Ovary (tissue), 3 donors: ENCODE data around the gene MAD2L1BP.

Experiments
- EP300 ChIP-seq: sonication (generic); formaldehyde crosslinking; IDR thresholded peaks from one replicate; pipeline ENCODE4 v1.6.1; 2017; ENCODE audit warnings: antibody characterized with exemption
- TF ChIP-seq, protein P1 (sequence below), 3 donors: fragments of 450-650 bp in 2 of 3; fragments of 200-600 bp in 1 of 3; IDR thresholded peaks; one replicate each; pipeline versions ENCODE4 v1.5.1 to v1.8.0; 2016 to 2022; ENCODE audit warnings: antibody characterized with exemption in 3 of 3, mild to moderate bottlenecking in 1 of 3
- donor health status: DM: no; HTN: no; CAD: no.

DNA sequence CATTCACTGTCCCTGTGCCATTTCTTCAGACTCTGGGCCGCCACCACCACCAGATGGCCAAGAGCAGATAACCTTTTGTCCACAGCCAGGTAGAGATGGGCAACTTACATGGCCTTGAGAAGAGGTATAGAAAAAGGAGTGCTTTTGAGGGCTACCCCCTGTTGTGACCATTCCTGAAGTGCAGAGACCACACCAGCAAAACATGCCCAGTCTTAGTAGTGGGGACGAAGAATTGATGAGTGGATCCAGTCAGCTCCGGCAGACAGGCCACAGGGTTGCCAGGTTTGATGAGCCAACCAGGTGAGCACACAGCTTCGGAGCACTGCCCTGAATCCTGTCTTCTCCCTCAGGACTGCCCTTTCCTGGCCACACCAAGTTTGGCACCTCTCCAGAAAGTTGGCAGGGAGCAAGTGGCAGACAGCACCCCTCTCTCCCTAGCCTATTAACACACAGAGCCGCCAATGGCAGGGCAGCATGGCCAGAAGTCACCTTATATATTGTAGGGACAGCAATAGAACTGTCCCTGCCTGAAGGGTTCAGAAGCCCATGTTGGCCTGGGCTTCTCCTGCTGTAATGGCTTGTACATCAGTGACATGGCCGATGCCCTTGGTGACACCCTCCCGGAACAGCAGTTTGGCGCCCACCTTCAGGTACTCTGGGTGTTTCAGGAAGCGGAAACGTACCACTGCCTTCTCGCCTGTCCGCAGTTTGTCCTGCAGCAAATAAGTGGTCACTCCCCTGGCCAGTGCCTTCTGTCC, 14.4 kb upstream of the MAD2L1BP start:
- TF ChIP-seq, protein P1, sequence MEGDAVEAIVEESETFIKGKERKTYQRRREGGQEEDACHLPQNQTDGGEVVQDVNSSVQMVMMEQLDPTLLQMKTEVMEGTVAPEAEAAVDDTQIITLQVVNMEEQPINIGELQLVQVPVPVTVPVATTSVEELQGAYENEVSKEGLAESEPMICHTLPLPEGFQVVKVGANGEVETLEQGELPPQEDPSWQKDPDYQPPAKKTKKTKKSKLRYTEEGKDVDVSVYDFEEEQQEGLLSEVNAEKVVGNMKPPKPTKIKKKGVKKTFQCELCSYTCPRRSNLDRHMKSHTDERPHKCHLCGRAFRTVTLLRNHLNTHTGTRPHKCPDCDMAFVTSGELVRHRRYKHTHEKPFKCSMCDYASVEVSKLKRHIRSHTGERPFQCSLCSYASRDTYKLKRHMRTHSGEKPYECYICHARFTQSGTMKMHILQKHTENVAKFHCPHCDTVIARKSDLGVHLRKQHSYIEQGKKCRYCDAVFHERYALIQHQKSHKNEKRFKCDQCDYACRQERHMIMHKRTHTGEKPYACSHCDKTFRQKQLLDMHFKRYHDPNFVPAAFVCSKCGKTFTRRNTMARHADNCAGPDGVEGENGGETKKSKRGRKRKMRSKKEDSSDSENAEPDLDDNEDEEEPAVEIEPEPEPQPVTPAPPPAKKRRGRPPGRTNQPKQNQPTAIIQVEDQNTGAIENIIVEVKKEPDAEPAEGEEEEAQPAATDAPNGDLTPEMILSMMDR (IDR thresholded peaks at IDR 0.05), result no peak
- TF ChIP-seq EP300, result no peak
